CD14-positive monocyte (primary cell): ENCODE results near the gene GCK. TPM values are rescaled to one million over a fixed set of nuclear protein-coding genes. Genes with fewer than 3 reads are reported as not detected.
A peak's percentile ranks its signal among the peaks of the same experiment; 100 is the strongest.

Source experiments
- DNase-seq, 3 donors: peaks; one replicate each; pipeline ENCODE4 v3.0.0-alpha.2; 2011 to 2022
- H2AFZ ChIP-seq: 2 replicates; pipeline ENCODE4 v1.6.0; 2012; ENCODE audit warnings: mild to moderate bottlenecking, low read depth, low read length, inconsistent platforms; ENCODE audit not compliant: insufficient read depth, poor library complexity, severe bottlenecking
- H3K27ac ChIP-seq, 2 donors: 1 replicate in 1 of 2; 2 replicates in 1 of 2; pipeline ENCODE4 v1.5.1; 2012 to 2013; ENCODE audit warnings: low read length in 2 of 2, control low read depth in 1 of 2, inconsistent platforms in 1 of 2, low read depth in 1 of 2, mild to moderate bottlenecking in 1 of 2
- H3K27me3 ChIP-seq, 2 donors: one replicate each; pipeline versions ENCODE4 v1.6.0 to v1.6.1; 2011 to 2013; ENCODE audit warnings: low read length in 2 of 2; ENCODE audit not compliant: control insufficient read depth in 2 of 2, insufficient read depth in 2 of 2
- H3K36me3 ChIP-seq, 2 donors: replicated peaks in 1 of 2; 1 replicate in 1 of 2; 2 replicates in 1 of 2; pipeline versions ENCODE4 v1.5.1 to v1.6.1; 2012 to 2013; ENCODE audit warnings: low read length in 2 of 2, control low read depth in 1 of 2, inconsistent platforms in 1 of 2, mild to moderate bottlenecking in 1 of 2; ENCODE audit not compliant: insufficient read depth in 2 of 2, control insufficient read depth in 1 of 2
- H3K4me1 ChIP-seq, 2 donors: 1 replicate in 1 of 2; 2 replicates in 1 of 2; pipeline versions ENCODE4 v1.5.1 to v1.6.1; 2012 to 2013; ENCODE audit warnings: low read length in 2 of 2, control low read depth in 1 of 2, inconsistent platforms in 1 of 2, mild to moderate bottlenecking in 1 of 2, moderate library complexity in 1 of 2; ENCODE audit not compliant: insufficient read depth in 2 of 2, control insufficient read depth in 1 of 2
- H3K4me2 ChIP-seq: replicated peaks from 2 replicates; pipeline ENCODE3; 2012; ENCODE audit warnings: low read length, moderate library complexity, mild to moderate bottlenecking; ENCODE audit not compliant: poor library complexity, severe bottlenecking; ENCODE audit errors: extremely low read depth
- H3K4me3 ChIP-seq, 3 experiments: fragments of 200-600 bp in 1 of 3; sonication (generic) in 1 of 3; replicated peaks in 1 of 3; 1 replicate in 2 of 3; 2 replicates in 1 of 3; pipeline ENCODE4 v1.5.1; 2011 to 2013; ENCODE audit warnings: low read length in 3 of 3, mild to moderate bottlenecking in 3 of 3, control low read depth in 2 of 3, low read depth in 2 of 3, inconsistent platforms in 1 of 3, moderate library complexity in 1 of 3
- H3K79me2 ChIP-seq: 2 replicates; pipeline ENCODE4 v1.6.0; 2012; ENCODE audit warnings: mild to moderate bottlenecking, control low read depth, inconsistent platforms, low read length, moderate library complexity; ENCODE audit not compliant: insufficient read depth
- H3K9ac ChIP-seq: 2 replicates; pipeline ENCODE4 v1.6.0; 2017; ENCODE audit warnings: low read length, mild to moderate bottlenecking; ENCODE audit not compliant: insufficient read depth, poor library complexity, severe bottlenecking
- H3K9me3 ChIP-seq, 2 donors: replicated peaks in 1 of 2; 1 replicate in 1 of 2; 2 replicates in 1 of 2; pipeline versions ENCODE4 v1.5.1 to v1.6.1; 2012 to 2013; ENCODE audit warnings: low read length in 2 of 2, control low read depth in 1 of 2; ENCODE audit not compliant: control insufficient read depth in 1 of 2, insufficient read depth in 1 of 2
- H4K20me1 ChIP-seq: 2 replicates; pipeline ENCODE4 v1.6.0; 2012; ENCODE audit warnings: mild to moderate bottlenecking, low read length, control low read depth, moderate library complexity; ENCODE audit not compliant: insufficient read depth
- H3K27ac Mint-ChIP-seq, 7 donors: one replicate each; pipeline ENCODE4 v1.8.0; 2020; ENCODE audit warnings: mild to moderate bottlenecking in 7 of 7, mixed read lengths in 7 of 7, moderate library complexity in 6 of 7, inconsistent platforms in 2 of 7
- H3K27me3 Mint-ChIP-seq, 3 donors: one replicate each; pipeline ENCODE4 v1.8.0; 2021 to 2022; ENCODE audit warnings: low read depth in 3 of 3, mild to moderate bottlenecking in 3 of 3, mixed read lengths in 3 of 3, moderate library complexity in 3 of 3, inconsistent platforms in 1 of 3
- H3K36me3 Mint-ChIP-seq, 2 donors: one replicate each; pipeline ENCODE4 v1.8.0; 2020; ENCODE audit warnings: mixed read lengths in 2 of 2, inconsistent platforms in 1 of 2, mild to moderate bottlenecking in 1 of 2
- H3K4me1 Mint-ChIP-seq: one replicate; pipeline ENCODE4 v1.8.0; 2020; ENCODE audit warnings: mild to moderate bottlenecking, mixed read lengths
- H3K4me3 Mint-ChIP-seq, 2 donors: one replicate each; pipeline ENCODE4 v1.8.0; 2020; ENCODE audit warnings: mild to moderate bottlenecking in 2 of 2, mixed read lengths in 2 of 2, moderate library complexity in 1 of 2
- H3K9me3 Mint-ChIP-seq, 7 donors: one replicate each; pipeline ENCODE4 v1.8.0; 2020 to 2022; ENCODE audit warnings: mixed read lengths in 7 of 7, mild to moderate bottlenecking in 6 of 7, moderate library complexity in 6 of 7, inconsistent platforms in 2 of 7
- CTCF ChIP-seq: fragments of 200-600 bp; IDR thresholded peaks from one replicate; pipeline ENCODE4 v1.8.0; 2022; ENCODE audit warnings: antibody characterized with exemption, mild to moderate bottlenecking
- WGBS: methylation state at CpG from one replicate; pipeline ENCODE4 v1.1.5; 2013; ENCODE audit warnings: missing lambda C conversion rate; ENCODE audit not compliant: insufficient coverage; 5-methylcytosine and 5-hydroxymethylcytosine counted together
- intact Hi-C, 2 donors: fragments of 100-400 bp; cut with micrococcal nuclease; formaldehyde crosslinking; loops; one replicate each; pipeline versions ENCODE4 v1.15.0 to v1.15.1; 2023
- polyA plus RNA-seq, 3 donors: library from polyadenylated mRNA; depleted of rRNA in 1 of 3; unstranded in 2 of 3; stranded (reverse) in 1 of 3; fragments of 300-500 nt in 2 of 3; fragments of >200 nt in 1 of 3; fragmentation: Illumina TruSeq in 2 of 3; gene quantifications; 1 replicate in 2 of 3; 2 replicates in 1 of 3; pipeline ENCODE4 v1.2.3, GENCODE V29; 2012 to 2021

GCK gene
- polyA plus RNA-seq, 3 donors: not detected

GRCh38 chr7:44117801-44118429, 71.3 kb downstream of the GCK start:
- peaks cover 0 to 7% (median 2%) of the 10 kb centered on the region in 7 donors for H3K9me3 Mint-ChIP-seq
- no peak overlapping the region for H3K27ac Mint-ChIP-seq
- no peaks in the 10 kb centered on the region for H4K20me1 ChIP-seq
- no peaks in the 10 kb centered on the region for H3K27me3 ChIP-seq
- peaks cover 6 to 7% of the 10 kb centered on the region in 2 donors for H3K4me1 ChIP-seq
- H3K36me3 ChIP-seq: peaks cover 16 to 27% of the 10 kb centered on the region in 2 donors
- no peak overlapping the region for H2AFZ ChIP-seq
- 98% methylated on average over 10 of the region's 13 CpGs for WGBS
- peaks cover 13% of the 10 kb centered on the region for H3K79me2 ChIP-seq
- no peak overlapping the region for H3K4me2 ChIP-seq
- H3K4me3 Mint-ChIP-seq: no peak overlapping the region
- H3K36me3 Mint-ChIP-seq: peaks cover 34 to 53% of the 10 kb centered on the region in 2 donors
- no peaks in the 10 kb centered on the region for H3K27me3 Mint-ChIP-seq
- no peaks in the 10 kb centered on the region for H3K9me3 ChIP-seq
- intact Hi-C loops: no loop called here
- no peak for TF ChIP-seq CTCF
- no peak for DNase-seq
- H3K27ac ChIP-seq: no peak overlapping the region
- no peak overlapping the region for H3K4me3 ChIP-seq
- H3K9ac ChIP-seq: no peak overlapping the region
- peaks cover 11% of the 10 kb centered on the region for H3K4me1 Mint-ChIP-seq

DNA sequence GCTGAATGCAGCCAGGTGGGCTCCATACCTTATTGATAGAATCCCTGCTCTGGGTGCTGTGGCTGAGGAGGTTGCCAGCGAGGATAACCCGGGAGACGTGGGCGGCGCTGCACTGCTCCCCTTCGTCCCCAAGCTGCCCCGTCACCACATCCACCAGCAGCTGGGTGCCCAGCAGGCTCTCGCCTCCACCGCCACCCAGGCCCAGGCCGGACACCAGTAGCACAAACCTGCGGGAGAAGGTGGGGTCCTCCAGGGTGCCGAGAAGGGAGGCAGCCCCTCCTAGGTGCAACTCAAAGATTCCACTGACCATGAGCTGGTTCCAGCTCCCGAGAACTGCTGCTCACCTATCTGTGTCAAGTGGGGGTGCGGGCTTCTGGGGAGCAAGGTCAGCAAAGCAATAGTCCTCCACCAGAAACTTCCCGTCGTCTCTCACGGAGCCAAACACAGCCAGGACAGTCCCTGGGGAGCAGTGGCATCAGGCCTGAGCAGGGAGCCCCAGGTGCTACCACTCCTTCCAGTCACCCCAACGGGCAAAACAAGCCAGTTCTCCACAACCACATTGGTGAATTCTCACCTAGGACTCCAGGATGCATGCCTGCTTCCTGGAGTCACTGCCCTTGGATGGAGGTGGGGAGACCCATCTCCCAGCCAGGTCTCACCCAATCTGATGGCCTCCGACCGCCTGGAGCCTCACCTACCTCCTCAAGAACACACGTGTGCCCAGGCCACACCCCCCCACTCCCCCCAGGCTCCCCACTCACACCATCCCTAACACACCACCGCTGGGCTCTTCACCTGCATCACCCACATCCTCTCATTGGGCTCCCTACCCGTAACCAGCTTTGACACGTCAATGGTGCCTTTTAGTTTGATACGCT, 72.2 kb downstream of the GCK start:
- H2AFZ ChIP-seq: no peak overlapping the region
- no peaks in the 10 kb centered on the region for H3K9me3 ChIP-seq
- H3K27me3 Mint-ChIP-seq: no peaks in the 10 kb centered on the region
- H3K9me3 Mint-ChIP-seq: peaks cover 0 to 8% (median 3%) of the 10 kb centered on the region in 7 donors
- peak overlapping the region in 2 of 7 donors; percentile 7 to 11 for H3K27ac Mint-ChIP-seq
- peaks cover 5% of the 10 kb centered on the region for H3K79me2 ChIP-seq
- no peaks in the 10 kb centered on the region for H4K20me1 ChIP-seq
- H3K27ac ChIP-seq: no peak overlapping the region
- DNase-seq: no peak
- peaks cover 3% of the 10 kb centered on the region for H3K4me1 Mint-ChIP-seq
- H3K36me3 Mint-ChIP-seq: peaks cover 34 to 53% of the 10 kb centered on the region in 2 donors
- no peak overlapping the region for H3K4me3 Mint-ChIP-seq
- peaks cover 16 to 27% of the 10 kb centered on the region in 2 donors for H3K36me3 ChIP-seq
- intact Hi-C loops: no loop called here
- no peak overlapping the region for H3K4me3 ChIP-seq
- H3K4me2 ChIP-seq: no peak overlapping the region
- no peaks in the 10 kb centered on the region for H3K4me1 ChIP-seq
- WGBS: 98% methylated on average over 23 of the region's 25 CpGs
- no peak overlapping the region for H3K9ac ChIP-seq
- no peaks in the 10 kb centered on the region for H3K27me3 ChIP-seq
- no peak for TF ChIP-seq CTCF
